HG03103 (cell line): ENCODE results near the gene EFEMP2.
A peak's percentile ranks its signal among the peaks of the same experiment; 100 is the strongest.

Experiments
- ATAC-seq: cut with Tn5 transposase; IDR thresholded peaks from one replicate; pipeline ENCODE4 v1.9.1; 2021; ENCODE audit warnings: low read depth; ENCODE audit not compliant: unreplicated experiment

The EFEMP2 gene

GRCh38 chr11:65867284-65868071 is 5.1 kb downstream of the EFEMP2 start:
- no peak for ATAC-seq

GRCh38 chr11:65866509-65867283 is 5.9 kb downstream of the EFEMP2 start:
- ATAC-seq: no peak

- ATAC-seq: no peak
Observed at GRCh38 chr11:65865550-65866172, 6.9 kb downstream of the EFEMP2 start.

- ATAC-seq: no peak
Observed at GRCh38 chr11:65864706-65865471, 7.7 kb downstream of the EFEMP2 start.

GRCh38 chr11:65863889-65864705 is 8.5 kb downstream of the EFEMP2 start:
- no peak for ATAC-seq

GRCh38 chr11:65862941-65863888 is 9.4 kb downstream of the EFEMP2 start:
- no peak for ATAC-seq

GRCh38 chr11:65862191-65862735 is 10.3 kb downstream of the EFEMP2 start:
- ATAC-seq: no peak

- ATAC-seq: no peak
Observed at GRCh38 chr11:65861533-65862183, 10.9 kb downstream of the EFEMP2 start.

GRCh38 chr11:65861165-65861505 is 11.5 kb downstream of the EFEMP2 start:
- no peak for ATAC-seq

GRCh38 chr11:65860278-65861164 is 12.1 kb downstream of the EFEMP2 start, which contains the start of gene MUS81:
Gene MUS81 (plus strand): TSS chr11:65860433. CDS start chr11:65860754, 321 bp downstream.
- ATAC-seq: no peak

- no peak for ATAC-seq
Observed at GRCh38 chr11:65859812-65860277, 12.8 kb downstream of the EFEMP2 start.

- peak; percentile 57 for ATAC-seq
Observed at GRCh38 chr11:65859095-65859811, 13.3 kb downstream of the EFEMP2 start.

- no peak for ATAC-seq
Observed at GRCh38 chr11:65858681-65859087, 13.9 kb downstream of the EFEMP2 start.

GRCh38 chr11:65857853-65858680 is 14.5 kb downstream of the EFEMP2 start, which contains the start of gene CFL1:
Gene CFL1 (minus strand): TSS chr11:65858180. CDS start chr11:65858099, 81 bp downstream.
- ATAC-seq: peak; percentile 33

- ATAC-seq: no peak
Observed at GRCh38 chr11:65857500-65857852, 15.1 kb downstream of the EFEMP2 start.
